GM19395 (cell line): Measurements from ENCODE around the gene HCFC1.

Experiments
- ATAC-seq: cut with Tn5 transposase; IDR thresholded peaks from one replicate; pipeline ENCODE4 v1.9.1; 2021; ENCODE audit warnings: mild to moderate bottlenecking, moderate library complexity; ENCODE audit not compliant: unreplicated experiment

Gene HCFC1

DNA sequence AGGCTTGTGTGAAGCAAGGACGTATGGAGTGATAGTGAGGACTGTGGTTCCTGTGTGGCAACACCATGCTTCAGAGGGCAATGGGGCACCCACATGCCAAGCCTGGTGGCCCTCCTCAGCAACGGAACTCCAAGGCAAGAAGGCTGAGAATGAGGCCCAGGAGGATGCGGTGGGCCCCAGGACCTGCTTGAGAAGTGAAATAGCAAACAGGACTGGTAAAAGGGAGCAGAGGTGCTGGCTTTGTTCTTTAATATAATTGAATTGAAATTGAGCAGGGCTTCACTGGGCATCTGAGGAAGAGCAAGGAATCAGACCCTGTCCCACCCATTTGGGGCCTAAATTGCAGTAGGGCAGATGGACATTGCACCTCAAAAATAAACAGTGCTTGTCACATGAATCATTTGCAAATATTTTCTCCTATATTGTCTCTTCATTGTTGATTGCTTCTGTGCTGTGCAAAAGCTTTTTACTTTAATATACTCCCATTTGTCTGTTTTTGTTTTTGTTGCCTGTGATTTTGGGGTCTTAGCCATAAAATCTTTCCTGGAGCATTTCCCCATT is 3.2 kb upstream of the HCFC1 start:
- ATAC-seq = no peak

DNA sequence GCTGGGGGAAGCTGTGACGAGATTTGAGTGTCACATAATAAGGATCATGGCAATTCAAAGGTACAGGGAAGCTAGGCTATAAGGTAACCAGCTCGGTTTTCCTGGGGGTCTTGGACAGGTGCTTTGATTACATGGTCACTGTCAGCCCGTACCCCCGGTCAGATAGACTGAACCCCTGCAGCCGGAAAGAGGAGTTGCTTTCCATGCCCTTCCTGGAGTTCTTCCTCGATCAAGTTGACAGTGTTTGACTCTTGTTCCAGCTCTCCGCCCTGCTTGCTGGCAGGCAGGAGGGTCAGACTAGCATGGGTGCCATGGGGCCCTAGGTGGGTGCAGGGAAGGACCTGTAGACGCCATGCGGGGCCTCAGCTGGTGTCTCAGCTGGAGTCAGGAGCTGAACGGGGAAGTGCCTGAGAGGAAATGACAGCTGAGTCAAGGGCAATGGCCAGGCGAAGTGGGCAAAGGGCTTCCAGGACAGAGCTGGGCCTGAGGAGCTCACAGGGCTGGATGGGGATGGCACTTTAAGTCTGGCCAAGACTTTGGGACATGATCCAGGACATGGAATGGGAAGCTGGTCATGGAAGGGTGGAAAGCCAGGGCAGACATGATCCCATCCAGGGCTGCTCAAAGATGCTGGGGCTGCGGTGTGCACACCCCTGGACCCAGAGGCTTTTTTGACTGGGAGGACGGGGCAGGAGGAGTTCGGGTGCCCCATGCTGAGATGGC is 2.5 kb upstream of the HCFC1 start:
- no peak for ATAC-seq

DNA sequence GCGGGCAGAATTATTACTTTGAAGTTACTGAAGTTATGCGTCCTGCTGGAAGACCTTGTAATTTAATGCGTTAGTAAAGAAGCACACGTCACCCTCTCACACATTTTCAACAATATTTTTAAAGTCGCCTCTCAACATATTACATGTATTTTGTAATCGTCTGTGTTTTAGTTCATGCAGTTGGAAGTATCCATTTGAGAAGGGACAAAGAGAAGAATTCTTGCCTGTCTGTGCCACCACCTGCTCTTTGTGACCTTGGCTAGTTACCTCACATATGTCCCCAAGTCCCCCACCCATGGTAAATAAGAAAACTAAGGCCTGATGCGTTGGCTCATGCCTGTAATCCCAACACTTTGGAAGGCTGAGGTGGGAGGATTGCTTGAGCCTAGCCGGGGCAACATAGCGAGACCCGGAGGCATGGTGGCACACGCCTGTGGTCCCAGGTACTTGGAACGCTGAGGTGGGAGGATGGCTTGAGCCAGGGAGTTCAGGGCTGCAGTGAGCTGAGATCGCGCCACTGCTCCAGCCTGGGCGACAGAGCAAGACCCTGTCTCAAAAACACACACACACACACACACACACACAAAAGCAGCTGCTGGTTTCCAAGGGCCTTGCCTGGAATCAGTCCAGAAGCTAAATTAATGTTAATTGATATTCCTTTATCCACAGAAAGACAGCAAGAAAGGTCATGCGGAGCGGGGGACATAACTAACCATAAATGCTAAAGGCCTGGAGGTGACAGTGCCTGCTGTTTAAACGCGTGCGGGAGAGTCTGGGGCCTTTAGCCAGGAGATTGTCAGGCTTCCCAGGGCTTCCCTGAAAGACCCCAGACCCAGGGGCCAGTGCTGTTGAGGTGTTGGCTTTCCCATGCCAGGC is 1.7 kb upstream of the HCFC1 start:
- no peak for ATAC-seq

DNA sequence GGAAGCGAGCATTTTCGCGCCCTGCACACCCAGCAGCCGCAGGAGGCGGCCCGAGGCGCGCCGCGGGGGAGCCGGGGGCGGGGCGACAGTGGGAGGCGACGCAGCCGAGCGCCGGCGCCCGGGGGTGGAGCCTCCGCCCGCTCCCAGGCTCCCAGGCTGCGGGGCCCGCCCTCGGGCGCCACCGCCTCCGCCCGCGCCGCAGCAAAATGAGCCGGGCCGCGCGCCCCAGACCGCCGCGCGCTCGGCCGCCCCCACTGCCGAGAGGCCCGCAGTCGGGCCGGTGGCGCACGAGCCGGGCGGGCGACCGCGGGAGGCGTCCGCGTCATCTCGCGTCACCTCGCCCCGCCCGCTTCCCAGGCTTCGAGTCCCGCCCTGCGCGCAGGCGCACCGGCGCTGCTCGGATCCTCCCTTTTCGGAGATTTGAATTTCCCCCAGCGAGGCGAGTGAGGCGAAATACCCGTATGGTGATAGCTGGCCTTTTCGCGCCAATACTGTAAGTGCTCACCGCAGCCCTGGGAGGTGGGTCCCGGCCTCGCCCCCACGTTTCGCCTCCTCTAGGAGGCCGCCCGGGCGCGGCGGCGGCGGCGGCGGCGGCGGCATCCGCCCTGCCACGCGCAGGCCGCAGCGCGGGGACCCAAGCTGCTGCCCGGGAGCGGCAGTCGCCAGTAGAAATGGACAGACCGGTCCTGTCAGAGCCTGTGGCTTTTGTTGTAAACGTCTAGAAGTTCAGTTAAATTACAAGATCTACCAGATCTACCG is 929 bp upstream of the HCFC1 start, which contains the start of gene TMEM187:
TSS of gene TMEM187 (plus strand) at position 387 of the 759 bp plus-strand sequence. CDS start 9,309 bp downstream, outside the sequence.
- ATAC-seq = peak; percentile 54

DNA sequence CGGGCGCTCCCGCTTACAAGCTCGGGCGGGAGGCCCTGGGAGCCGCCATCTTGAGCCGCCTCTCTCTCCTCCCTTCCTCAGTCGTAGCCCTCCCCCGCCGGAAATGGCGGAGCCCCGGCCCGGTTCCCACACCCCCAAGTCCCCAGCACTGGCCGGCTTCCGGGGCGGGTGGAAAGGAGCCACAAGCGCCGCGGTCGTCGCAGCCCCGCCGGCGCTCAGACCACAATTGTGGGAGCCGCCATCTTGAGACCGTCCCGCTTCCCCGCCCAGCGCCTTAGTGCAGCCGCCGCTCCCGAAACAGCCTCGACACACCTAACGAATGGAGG is 531 bp downstream of the HCFC1 start:
- peak; percentile 47 for ATAC-seq

DNA sequence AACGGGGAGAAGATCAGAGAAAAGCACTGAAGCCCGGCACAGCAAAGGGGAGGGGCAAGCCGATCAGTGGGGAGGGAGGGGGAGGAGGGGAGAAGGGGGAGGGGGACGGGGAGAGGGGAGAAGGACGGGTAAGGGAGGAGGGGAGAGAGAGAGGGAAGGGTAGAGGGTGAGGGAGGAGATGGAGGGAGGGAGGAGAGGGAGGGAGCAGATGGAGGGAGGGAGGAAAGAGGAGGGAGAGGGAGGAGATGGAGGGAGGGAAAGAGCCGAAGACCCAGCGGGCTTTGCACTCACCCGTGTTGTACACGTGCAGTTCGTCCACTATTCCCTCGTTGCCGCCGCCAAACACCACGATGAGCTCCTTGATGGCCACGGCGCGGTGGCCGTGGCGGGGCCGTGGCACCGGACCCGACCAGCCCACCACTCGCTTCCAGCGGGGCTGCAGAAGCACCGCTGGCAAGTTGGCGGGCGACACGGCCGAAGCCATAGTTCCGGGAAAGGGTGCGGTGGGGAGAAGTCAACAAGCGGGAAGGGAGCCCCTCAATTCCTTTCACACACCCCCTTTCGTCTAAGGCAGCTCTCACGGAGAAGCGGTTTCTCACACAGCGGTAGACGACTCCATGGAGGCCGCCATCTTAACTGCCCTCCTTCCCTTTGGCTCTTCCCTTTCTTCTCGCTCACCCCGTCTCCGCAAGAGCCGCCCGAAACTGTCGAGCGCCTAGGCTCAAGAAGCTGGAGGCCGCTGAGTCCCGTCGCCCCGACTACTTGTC is 1.1 kb downstream of the HCFC1 start:
- ATAC-seq = peak; percentile 13

DNA sequence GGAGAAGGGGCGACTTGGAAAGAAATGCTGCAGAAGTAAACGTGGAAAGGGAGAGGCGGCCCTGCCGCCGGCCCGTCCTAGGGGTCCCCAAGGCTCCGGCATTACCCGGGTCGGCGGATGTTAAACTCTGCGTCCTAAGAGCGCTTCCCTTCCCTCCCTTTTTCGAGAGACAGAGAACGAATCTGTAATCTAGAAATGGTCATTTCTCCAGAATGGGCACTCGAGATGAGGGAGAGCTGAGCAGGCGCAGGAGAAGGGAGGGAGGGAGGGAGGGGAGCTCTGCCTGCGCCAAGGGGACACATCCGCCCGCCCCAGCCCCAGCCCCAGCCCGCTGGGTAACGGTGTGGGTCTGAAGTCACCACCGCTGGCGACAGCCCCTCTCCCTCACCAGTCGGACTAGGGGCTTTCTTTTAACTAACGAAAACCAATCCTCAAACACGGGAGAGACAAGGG is 1.7 kb downstream of the HCFC1 start:
- ATAC-seq = no peak

DNA sequence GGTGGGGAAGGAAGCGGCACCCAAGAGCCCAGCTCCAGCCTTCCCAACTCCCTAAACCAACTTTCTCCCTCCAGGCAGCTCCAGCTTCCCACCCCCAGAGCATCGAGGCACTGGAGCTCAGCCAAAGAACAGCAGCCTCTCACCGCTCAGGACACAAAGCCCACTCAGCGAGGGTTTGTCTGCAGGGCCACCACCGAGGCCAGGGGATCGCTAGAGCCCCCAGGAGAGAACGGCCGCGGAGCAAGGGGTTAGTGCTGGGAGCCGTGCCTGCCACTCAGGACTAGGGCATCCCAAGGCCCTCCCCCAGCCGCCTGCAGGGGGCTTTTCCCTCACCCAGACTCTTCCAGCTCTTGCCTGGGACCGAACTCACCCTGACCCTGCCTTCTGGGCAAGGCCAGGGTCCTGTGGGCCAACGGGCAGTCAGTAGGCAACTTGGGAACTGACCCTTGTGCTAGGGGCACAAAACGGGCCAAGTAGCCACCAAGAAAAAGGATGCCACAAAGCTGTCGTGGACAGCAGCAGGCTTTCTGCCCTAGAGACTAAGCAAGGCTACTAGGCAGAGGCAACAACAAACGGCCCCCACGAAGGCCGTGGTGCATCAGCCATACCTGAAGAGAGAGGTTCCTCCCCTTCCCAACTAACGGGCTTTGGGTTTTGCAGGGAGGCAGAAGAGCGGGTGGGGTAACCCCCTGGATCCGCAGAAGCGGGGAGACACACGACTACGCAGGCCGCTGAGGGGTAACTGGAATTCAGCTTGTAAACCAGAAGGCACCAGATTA is 2.3 kb downstream of the HCFC1 start:
- ATAC-seq = no peak

DNA sequence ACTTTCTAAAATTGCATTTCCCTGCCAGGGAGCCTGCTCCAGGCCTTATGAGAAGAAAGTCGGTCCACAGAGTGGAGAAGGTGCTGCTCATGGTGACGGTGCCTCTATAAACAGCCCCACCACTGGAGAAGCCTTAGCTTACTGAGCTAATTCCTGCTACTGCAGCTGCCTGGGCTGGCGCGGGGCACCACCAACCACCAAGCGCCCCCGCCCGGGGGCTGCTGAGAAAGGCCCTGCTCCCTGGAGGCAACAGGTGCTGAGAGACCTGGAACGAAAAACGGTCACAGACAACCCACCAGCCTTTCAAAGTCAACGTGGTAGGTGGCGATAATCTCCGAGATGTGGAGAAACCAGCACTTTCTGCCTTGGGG is 2.9 kb downstream of the HCFC1 start:
- ATAC-seq = no peak

DNA sequence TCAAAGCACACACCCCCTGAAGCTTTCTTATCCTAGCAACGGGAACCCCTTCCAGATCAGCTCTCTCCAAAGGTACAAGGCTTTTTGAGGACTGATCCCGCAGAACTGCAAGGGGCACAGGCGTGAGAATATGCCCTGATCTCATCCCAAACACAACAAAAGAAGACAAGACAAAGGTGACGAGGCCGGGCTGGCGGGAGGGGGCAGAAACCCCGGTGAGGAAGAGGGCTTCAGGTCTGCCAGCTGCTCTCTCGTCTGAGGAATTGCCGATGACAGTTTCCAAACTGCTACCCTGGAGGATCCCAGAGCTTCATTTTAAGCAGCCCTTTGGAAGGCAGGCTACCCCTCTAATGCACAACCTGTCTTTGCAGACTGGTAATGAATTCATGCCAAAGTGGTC is 3.4 kb downstream of the HCFC1 start:
- no peak for ATAC-seq

DNA sequence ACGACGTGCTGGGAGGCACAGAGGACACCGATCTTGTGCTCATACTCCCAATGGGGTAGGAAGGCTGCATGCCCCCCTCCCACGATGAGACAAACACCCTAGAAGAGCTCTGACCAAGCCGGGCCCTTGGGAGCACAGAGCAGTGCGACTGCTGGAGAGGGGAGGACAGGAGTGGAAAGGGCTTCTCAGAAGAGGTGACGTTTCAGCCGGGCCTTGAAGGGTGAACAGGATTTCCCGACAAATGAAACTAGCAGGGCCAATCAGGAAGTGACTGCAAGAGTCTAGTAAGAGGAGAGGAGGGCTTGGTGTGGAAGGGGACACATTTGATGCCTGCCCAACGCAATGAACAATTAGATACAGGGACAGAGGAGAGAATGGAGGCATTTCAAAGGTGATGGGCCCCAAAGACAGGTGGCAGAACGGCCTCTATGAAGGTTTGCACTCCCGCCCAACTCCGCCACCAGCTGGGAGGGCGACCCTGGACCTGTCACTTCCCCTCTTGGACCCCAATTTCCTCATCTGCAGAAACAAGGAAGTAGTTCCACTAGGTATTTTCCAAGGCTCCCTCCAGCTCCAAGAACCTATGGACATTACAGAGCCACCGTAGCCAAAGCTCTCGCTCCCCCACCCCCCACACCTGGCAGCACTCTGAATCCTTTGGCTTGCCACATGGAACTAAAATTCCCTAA is 3.9 kb downstream of the HCFC1 start:
- no peak for ATAC-seq

DNA sequence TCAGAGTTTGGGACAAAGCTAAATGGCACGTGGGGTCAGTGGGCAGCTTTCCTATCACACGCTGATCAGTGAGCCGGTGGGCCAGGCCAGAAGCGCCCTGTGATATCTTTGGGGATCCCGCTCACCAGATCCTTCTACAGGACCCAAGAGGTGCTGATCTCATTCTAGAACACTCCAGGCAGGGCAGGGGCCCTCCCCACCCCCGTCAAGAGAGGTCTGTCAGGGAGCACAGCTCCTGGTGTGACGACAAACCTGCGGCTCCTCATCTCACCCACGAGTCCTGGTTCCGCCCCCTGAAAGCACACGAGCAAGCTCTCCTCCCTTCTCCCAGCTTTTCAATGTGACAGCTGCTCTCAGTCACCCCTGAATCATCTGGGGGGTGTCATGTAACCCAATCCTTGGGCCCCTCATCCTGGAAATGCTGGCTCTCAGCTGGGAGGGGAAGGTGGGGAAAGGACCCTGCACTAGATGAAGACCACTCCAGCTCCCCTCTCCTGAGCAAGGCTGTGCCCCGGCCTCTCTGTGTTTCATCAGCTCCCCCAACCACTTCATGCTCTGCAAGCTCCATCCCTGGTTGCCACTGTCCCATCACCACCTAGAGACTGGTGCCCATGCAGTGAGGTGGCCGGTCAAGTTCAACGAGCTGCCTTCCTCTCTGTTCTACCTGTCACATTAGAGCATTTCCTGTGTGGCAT is 4.6 kb downstream of the HCFC1 start:
- ATAC-seq = no peak

DNA sequence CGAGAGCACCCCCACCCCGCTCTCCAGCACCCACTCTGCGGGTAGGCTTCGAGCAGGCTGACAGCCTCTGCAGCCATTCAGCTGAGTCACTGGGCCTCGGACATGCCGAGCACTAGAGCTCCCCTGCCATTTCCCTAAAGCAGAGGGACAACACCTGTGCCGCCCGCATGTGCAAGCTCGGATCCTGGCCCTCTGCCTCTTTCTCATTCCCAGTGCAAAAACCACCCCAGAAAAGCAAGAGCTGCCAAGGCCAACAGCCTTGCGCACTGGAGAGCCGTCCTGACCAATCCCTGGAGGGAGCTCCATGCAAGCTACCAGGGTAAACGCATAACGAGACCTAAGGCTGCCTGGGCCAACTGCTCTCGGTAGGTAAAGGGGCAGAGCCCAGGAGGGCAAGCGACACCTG is 5.3 kb downstream of the HCFC1 start:
- ATAC-seq = no peak

DNA sequence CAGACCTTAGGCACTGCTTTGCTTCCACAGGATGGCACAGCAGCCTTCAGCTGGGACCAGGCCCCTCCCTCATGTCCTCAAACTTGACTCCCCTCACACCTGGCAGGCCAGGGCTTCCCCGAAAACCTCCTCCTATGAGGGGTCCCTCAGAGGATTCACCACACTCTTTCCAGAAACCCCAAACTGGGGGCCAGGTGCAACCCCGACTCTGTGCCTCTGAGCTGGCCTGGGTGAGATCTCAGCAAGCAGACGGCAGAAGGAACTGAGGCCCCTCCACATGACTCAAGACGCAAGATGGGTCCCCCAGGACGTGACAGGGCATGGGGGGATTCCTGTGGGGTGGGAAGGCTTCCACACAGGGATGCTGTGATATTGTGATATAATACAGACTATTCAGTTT is 6.2 kb downstream of the HCFC1 start:
- no peak for ATAC-seq

DNA sequence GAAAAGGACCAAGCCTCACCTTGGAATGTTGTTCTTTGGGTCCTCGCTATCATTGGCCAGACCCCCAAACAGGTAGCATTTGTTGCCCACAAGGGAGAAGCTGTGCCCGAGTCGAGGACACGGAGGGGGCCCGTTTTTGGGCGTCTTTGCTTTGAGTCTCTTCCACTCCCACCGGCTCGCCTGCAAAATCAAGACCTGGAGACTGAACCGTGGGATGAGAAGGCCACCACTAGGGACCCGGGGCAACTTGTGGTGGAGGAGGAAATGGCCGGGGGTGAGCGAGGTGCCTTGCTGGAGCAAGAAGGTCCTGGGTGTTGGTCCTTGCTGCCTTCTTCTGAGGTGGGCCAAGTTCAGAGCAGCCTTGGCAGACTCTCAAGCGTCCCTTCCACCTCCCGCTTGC is 7.5 kb downstream of the HCFC1 start:
- ATAC-seq = no peak

DNA sequence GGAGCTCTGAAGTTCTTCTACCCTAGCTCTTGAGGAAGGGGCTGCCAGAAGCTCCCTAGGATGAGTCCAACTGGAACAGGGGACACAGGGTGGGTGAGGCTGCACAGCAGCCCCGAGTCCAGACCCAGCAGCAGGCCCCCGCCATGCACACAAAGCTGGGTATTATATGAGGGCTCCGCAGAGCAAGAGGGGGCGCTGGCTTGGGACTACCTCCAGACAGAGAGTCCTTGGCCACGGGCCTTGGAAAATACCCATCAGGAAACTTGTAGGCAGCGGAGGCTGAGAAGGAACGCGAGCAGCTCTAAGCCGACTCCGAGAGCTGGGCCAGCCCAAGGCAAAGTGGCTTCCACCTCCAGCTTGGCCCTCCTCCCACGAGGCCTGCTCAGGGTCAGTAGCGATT is 8.1 kb downstream of the HCFC1 start:
- ATAC-seq = no peak

DNA sequence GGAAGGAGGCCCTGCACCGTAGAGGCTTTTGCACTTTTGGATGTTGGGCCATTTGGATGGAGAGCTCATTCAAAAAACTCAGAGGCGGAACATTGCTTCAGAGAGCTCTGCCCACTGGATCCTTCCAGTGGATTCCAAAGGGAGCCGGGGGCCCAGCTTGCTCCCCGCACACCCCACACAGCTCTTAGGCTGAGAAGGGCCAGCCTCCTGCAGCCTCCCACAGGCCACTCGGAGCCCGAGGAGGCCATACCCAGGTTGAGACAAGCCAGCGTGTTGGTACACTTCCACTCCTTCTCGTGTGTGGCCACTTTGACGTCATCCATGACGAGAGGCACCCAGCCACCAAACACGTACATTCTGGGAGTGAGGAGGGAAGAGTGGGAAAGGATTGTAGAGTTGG is 10.3 kb downstream of the HCFC1 start:
- no peak for ATAC-seq

DNA sequence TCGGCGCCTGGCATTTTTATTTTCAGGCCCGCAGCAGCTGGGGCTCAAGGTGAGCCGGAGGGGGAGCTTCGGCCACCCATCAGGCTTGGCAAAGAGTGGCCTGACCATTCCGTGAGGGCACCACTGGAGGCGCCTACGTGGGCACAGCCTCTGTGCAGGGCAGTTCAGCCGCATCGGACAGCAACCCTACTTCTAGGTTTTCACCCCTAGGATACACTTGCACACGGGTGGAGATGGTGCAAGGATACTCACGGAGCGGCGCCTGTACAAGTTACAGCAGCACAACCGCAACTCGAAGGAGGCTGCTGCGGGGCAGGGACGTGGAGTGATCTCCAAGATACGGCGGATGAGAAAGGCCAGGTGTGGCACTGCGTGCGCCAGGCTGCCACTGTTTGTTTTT is 10.8 kb downstream of the HCFC1 start:
- ATAC-seq = no peak

DNA sequence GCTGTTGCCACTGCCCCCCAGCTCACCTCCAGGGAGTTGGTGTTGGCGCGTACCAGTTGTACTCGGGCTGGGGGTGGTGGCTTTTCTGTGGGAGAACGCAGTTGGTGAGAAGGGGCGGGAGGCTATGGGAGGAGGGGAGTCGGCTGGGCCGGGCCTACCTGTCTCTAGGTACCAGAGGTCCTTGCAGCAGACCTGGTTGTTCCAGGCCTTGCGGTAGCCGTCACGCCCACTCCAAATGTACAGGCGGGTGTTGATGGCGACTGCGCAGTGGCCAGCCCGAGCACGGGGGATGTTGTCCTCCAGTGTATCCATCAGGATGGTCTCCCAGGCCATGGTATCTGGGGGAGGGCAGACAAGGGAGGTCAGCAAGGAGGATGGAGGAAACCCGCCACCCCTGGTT is 11.5 kb downstream of the HCFC1 start:
- no peak for ATAC-seq
